ENCODE results near the gene CHI3L1.
A peak's percentile ranks its signal among the peaks of the same experiment; 100 is the strongest.

The CHI3L1 gene

GRCh38 chr1:203149188-203149840 lies 37.2 kb downstream of the CHI3L1 start:
- no peak for DNase-seq

GRCh38 chr1:203148579-203148978 lies 37.9 kb downstream of the CHI3L1 start:
- no peak for DNase-seq

- DNase-seq: no peak
These were observed 38.4 kb downstream of the CHI3L1 start for GRCh38 chr1:203148127-203148526.

- no peak for DNase-seq
These were observed 39.1 kb downstream of the CHI3L1 start for GRCh38 chr1:203147376-203147775.

GRCh38 chr1:203146537-203146936 lies 40.0 kb downstream of the CHI3L1 start:
- no peak for DNase-seq

GRCh38 chr1:203146042-203146369 lies 40.5 kb downstream of the CHI3L1 start:
- no peak for DNase-seq

- no peak for DNase-seq
These were observed 41.0 kb downstream of the CHI3L1 start for GRCh38 chr1:203145321-203146041.

- no peak for DNase-seq
These were observed 41.8 kb downstream of the CHI3L1 start for GRCh38 chr1:203144661-203145060.

GRCh38 chr1:203143641-203144040 lies 42.9 kb downstream of the CHI3L1 start:
- no peak for DNase-seq

- DNase-seq: no peak
These were observed 43.7 kb downstream of the CHI3L1 start for GRCh38 chr1:203142684-203143408.

GRCh38 chr1:203142124-203142523 lies 44.4 kb downstream of the CHI3L1 start:
- DNase-seq: no peak

- no peak for DNase-seq
These were observed 45.6 kb downstream of the CHI3L1 start for GRCh38 chr1:203140743-203141520.

- no peak for DNase-seq
These were observed 46.5 kb downstream of the CHI3L1 start for GRCh38 chr1:203139976-203140475.

GRCh38 chr1:203138066-203138465 lies 48.4 kb downstream of the CHI3L1 start:
- DNase-seq: no peak

- no peak for DNase-seq
These were observed 49.2 kb downstream of the CHI3L1 start for GRCh38 chr1:203137324-203137723.

GRCh38 chr1:203136409-203137042 lies 50.0 kb downstream of the CHI3L1 start:
- DNase-seq: no peak

GRCh38 chr1:203135636-203136305 lies 50.7 kb downstream of the CHI3L1 start:
- DNase-seq: peak; percentile 43 to 55

GRCh38 chr1:203133970-203134725 lies 52.4 kb downstream of the CHI3L1 start:
- peak; percentile 57 to 61 for DNase-seq

- DNase-seq: no peak
These were observed 54.8 kb downstream of the CHI3L1 start for GRCh38 chr1:203131548-203132200.

- no peak for DNase-seq
These were observed 56.0 kb downstream of the CHI3L1 start for GRCh38 chr1:203130358-203130985.
